OCI-LY3 (cell line): Measurements from ENCODE around the gene TSPOAP1.

Experiments
- EZH2phosphoT487 ChIP-seq: fragments of 200-600 bp; shearing (Covaris generic); IDR thresholded peaks from 2 replicates; pipeline ENCODE4 v1.6.1; 2018; ENCODE audit warnings: antibody characterized with exemption, mixed run types, low read depth
- TF ChIP-seq, protein P1 (sequence below): fragments of 200-600, 300-600 bp; sonication (generic); IDR thresholded peaks from 2 replicates; pipeline ENCODE4 v1.5.1; 2014; ENCODE audit warnings: antibody characterized with exemption, low read length, low read depth

DNA sequence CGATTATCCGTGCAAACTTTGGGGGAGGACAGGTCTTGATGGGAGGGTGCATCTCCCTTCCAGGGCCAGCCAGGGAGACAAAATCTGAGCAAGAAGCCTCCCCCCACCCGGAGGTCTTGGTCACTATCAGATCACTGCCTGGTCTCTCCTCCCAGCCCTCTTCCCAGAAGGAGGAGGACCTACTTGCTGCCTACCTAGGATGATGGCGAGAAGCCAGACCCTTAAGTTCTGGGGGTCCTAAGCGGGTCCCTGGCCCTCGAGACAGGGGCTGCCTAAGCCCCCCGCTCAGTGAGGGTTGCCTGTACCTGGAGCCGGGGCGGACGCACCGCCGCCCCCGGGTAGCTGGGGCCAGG is 4.6 kb downstream of the TSPOAP1 start:
- TF ChIP-seq, protein P1, sequence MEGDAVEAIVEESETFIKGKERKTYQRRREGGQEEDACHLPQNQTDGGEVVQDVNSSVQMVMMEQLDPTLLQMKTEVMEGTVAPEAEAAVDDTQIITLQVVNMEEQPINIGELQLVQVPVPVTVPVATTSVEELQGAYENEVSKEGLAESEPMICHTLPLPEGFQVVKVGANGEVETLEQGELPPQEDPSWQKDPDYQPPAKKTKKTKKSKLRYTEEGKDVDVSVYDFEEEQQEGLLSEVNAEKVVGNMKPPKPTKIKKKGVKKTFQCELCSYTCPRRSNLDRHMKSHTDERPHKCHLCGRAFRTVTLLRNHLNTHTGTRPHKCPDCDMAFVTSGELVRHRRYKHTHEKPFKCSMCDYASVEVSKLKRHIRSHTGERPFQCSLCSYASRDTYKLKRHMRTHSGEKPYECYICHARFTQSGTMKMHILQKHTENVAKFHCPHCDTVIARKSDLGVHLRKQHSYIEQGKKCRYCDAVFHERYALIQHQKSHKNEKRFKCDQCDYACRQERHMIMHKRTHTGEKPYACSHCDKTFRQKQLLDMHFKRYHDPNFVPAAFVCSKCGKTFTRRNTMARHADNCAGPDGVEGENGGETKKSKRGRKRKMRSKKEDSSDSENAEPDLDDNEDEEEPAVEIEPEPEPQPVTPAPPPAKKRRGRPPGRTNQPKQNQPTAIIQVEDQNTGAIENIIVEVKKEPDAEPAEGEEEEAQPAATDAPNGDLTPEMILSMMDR: no peak
- no peak for TF ChIP-seq EZH2phosphoT487
